Stomach (tissue), 4 donors: ENCODE measurements around the gene TTC28.

Experiments used
- POLR2A ChIP-seq, 4 donors: fragments of 450-650 bp; IDR thresholded peaks; one replicate each; pipeline ENCODE4 v1.6.1; 2016; ENCODE audit warnings: antibody characterized with exemption in 4 of 4, control low read depth in 2 of 4, mild to moderate bottlenecking in 1 of 4, moderate library complexity in 1 of 4
- POLR2AphosphoS5 ChIP-seq, 3 donors: sonication (generic); formaldehyde crosslinking; IDR thresholded peaks; one replicate each; pipeline ENCODE4 v1.6.1; 2016; ENCODE audit warnings: antibody characterized with exemption in 3 of 3
- TF ChIP-seq, protein P1 (sequence below), 7 experiments: fragments of 450-650 bp in 4 of 7; fragments of 200-600 bp in 3 of 7; sonication (generic) in 3 of 7; IDR thresholded peaks; one replicate each; pipeline ENCODE4 v1.5.1; 2016 to 2019; ENCODE audit warnings: antibody characterized with exemption in 7 of 7, control low read depth in 2 of 7, mild to moderate bottlenecking in 1 of 7

DNA sequence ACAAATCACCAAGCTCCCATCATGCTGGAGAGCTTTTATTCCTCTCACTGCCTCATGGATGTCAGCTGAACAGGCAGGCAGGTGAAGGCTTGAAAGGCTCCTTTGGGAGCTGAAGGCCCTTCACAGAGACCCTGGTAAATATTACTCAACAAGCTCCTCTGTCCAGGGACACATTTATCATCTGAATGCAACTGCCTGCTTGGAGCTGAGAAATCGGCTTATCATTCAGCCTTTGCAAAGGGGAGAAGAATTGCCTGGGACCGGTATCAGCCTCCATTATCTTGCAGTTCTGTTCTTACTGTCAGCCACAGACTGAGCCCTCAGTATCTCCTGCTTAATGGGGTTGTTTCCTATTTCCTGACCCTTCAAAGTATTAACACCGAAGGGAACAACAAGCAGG is 646.8 kb downstream of the TTC28 start:
- TF ChIP-seq POLR2A (IDR thresholded peaks at IDR 0.05) (no peak), POLR2AphosphoS5 (IDR thresholded peaks at IDR 0.05) (no peak)
- TF ChIP-seq, protein P1, sequence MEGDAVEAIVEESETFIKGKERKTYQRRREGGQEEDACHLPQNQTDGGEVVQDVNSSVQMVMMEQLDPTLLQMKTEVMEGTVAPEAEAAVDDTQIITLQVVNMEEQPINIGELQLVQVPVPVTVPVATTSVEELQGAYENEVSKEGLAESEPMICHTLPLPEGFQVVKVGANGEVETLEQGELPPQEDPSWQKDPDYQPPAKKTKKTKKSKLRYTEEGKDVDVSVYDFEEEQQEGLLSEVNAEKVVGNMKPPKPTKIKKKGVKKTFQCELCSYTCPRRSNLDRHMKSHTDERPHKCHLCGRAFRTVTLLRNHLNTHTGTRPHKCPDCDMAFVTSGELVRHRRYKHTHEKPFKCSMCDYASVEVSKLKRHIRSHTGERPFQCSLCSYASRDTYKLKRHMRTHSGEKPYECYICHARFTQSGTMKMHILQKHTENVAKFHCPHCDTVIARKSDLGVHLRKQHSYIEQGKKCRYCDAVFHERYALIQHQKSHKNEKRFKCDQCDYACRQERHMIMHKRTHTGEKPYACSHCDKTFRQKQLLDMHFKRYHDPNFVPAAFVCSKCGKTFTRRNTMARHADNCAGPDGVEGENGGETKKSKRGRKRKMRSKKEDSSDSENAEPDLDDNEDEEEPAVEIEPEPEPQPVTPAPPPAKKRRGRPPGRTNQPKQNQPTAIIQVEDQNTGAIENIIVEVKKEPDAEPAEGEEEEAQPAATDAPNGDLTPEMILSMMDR (IDR thresholded peaks at IDR 0.05), result no peak
